Caco-2 (cell line): ENCODE results near the gene LMAN2L. TPM values are rescaled to one million over a fixed set of nuclear protein-coding genes. Genes with fewer than 3 reads are reported as not detected.

Source experiments
- BruUV-seq: library from RNA; stranded (reverse); fragments of 400-500 nt; replicated peaks from 2 replicates; lab custom pipeline; 2021; lab: Mats Ljungman, UMichigan
- CTCF ChIA-PET: fragments of 300-600 bp; sonication (Branson Sonifier 250); formaldehyde crosslinking; loops from one replicate; lab custom pipeline; 2022; ENCODE audit warnings: antibody characterized with exemption; lab: Charles Lee
- POLR2A ChIA-PET: fragments of 300-600 bp; sonication (Branson Sonifier 250); formaldehyde crosslinking; loops from one replicate; lab custom pipeline; 2022; ENCODE audit warnings: antibody characterized with exemption; lab: Charles Lee
- DNase-seq, 2 experiments: peaks; one replicate each; pipeline versions ENCODE4 v3.0.0 to v3.0.0-alpha.2; 2020 to 2022
- H3K27me3 ChIP-seq: replicated peaks from 2 replicates; pipeline ENCODE4 v1.6.0; 2011; ENCODE audit warnings: low read length; ENCODE audit not compliant: control insufficient read depth, insufficient read depth
- H3K36me3 ChIP-seq: 2 replicates; pipeline ENCODE4 v1.5.1; 2011; ENCODE audit warnings: low read length; ENCODE audit not compliant: control insufficient read depth, insufficient read depth
- H3K4me1 ChIP-seq: fragments of 250-450 bp; sonication (Bioruptor Pico); 2 replicates; pipeline ENCODE4 v1.5.1; 2020; ENCODE audit warnings: mild to moderate bottlenecking
- H3K4me3 ChIP-seq: 2 replicates; pipeline ENCODE4 v1.5.1; 2011; ENCODE audit warnings: low read depth, mild to moderate bottlenecking, control low read depth, low read length
- H3K9me3 ChIP-seq: fragments of 250-450 bp; sonication (Bioruptor Pico); 2 replicates; pipeline ENCODE4 v1.5.1; 2020; ENCODE audit warnings: mild to moderate bottlenecking, moderate library complexity
- H3K27ac Mint-ChIP-seq: one replicate; pipeline ENCODE4 v1.8.0; 2022; ENCODE audit warnings: mixed read lengths; ENCODE audit not compliant: unreplicated experiment
- H3K27me3 Mint-ChIP-seq: one replicate; pipeline ENCODE4 v1.8.0; 2022; ENCODE audit warnings: mixed read lengths; ENCODE audit not compliant: insufficient read depth, unreplicated experiment
- H3K36me3 Mint-ChIP-seq: one replicate; pipeline ENCODE4 v1.8.0; 2022; ENCODE audit warnings: mild to moderate bottlenecking, mixed read lengths; ENCODE audit not compliant: insufficient read depth, unreplicated experiment
- H3K4me1 Mint-ChIP-seq: one replicate; pipeline ENCODE4 v1.8.0; 2022; ENCODE audit warnings: low read depth, mixed read lengths; ENCODE audit not compliant: unreplicated experiment
- H3K4me3 Mint-ChIP-seq: one replicate; pipeline ENCODE4 v1.8.0; 2022; ENCODE audit warnings: mild to moderate bottlenecking, moderate library complexity, mixed read lengths; ENCODE audit not compliant: unreplicated experiment
- H3K9me3 Mint-ChIP-seq: one replicate; pipeline ENCODE4 v1.8.0; 2022; ENCODE audit warnings: mixed read lengths; ENCODE audit not compliant: unreplicated experiment
- CTCF ChIP-seq, 2 experiments: fragments of 200-600 bp in 1 of 2; IDR thresholded peaks; 1 replicate in 1 of 2; 2 replicates in 1 of 2; pipeline versions ENCODE4 v1.5.1 to v1.8.0; 2011 to 2022; ENCODE audit warnings: antibody characterized with exemption in 1 of 2, control low read depth in 1 of 2, inconsistent platforms in 1 of 2, low read depth in 1 of 2, low read length in 1 of 2, mild to moderate bottlenecking in 1 of 2, moderate library complexity in 1 of 2; ENCODE audit not compliant: insufficient read depth in 1 of 2, severe bottlenecking in 1 of 2, unreplicated experiment in 1 of 2
- intact Hi-C: fragments of 100-400 bp; cut with micrococcal nuclease; formaldehyde crosslinking; loops from one replicate; pipeline ENCODE4 v1.10.0; 2022; ENCODE audit not compliant: unreplicated experiment
- total RNA-seq: library from RNA; stranded (reverse); gene quantifications from 2 replicates; pipeline ENCODE4 v1.2.3, GENCODE V29; 2022

Gene LMAN2L
- total RNA-seq, 1 experiment from 2014 or later: 27.4 TPM

DNA sequence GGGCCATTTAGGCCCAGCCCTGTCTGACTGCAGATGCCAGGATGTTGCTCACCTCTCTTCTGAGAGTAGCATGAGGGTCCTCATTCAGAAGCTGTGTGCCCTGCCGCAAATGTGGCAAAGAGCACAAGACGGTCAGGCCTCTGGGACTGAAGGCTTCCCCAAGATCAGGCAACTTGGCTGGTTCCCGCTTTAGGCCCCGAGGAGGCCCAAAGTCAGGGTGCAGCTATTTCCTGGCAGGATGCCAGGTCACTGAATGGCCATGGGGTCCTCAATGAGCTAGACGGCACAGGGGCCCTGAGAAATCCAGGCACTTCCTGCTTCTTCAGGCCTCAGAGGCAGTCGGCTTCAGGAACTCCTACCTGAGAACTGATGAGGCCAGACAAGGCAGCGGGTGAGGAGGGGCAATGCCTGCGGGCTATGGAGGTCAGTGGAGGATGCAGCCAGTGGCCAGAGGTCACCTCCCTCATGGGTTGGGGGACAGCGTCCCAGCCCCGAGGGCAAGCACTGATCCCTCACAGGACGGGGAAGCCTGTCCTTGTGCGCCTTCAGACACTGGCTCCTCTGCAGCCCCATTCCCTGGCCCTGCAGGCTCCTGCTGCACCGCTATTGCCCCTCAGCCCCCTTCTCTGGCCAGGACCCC lies 44.9 kb downstream of the LMAN2L start:
- no peaks in the 10 kb centered on the region for H3K27me3 Mint-ChIP-seq
- no peak for TF ChIP-seq CTCF (IDR thresholded peaks at IDR 0.05; ENCODE audit: insufficient read depth in 1 of 2, low read depth in 1 of 2, low read length in 1 of 2, severe bottlenecking in 1 of 2, unreplicated experiment in 1 of 2)
- H3K36me3 Mint-ChIP-seq: no peaks in the 10 kb centered on the region
- Histone ChIP-seq H3K4me1 (no peaks in the 10 kb centered on the region), H3K27me3 (no peaks in the 10 kb centered on the region), H3K4me3 (no peak overlapping the region), H3K36me3 (no peaks in the 10 kb centered on the region), H3K9me3 (no peaks in the 10 kb centered on the region)
- ChIA-PET POLR2A (no interaction called here), CTCF (no interaction called here)
- H3K4me3 Mint-ChIP-seq: no peak overlapping the region
- no peak for DNase-seq
- intact Hi-C loops: no loop called here
- no peaks in the 10 kb centered on the region for H3K4me1 Mint-ChIP-seq
- BruUV-seq: no TSS peak
- H3K27ac Mint-ChIP-seq: no peak overlapping the region
- no peaks in the 10 kb centered on the region for H3K9me3 Mint-ChIP-seq

DNA sequence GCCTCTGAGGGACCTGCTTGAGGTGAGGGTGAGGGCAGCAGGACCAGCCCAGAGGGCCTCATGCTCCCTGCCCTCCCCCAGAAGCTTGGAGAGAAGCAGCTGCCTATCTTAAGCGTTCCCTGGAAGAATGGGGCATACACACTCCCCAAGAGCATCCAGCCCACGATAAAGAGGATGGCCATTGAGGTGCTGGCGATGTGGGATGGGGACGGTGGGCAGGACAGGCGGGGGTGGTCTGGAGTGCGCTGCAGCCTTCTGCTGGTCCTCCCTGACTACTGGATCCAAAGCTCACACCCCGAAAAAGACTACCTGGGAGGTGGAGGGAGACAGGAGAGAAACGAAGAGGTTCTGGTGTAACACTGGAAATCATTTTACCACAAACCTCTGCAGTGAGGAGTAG lies 45.6 kb downstream of the LMAN2L start:
- H3K9me3 Mint-ChIP-seq: no peaks in the 10 kb centered on the region
- Histone ChIP-seq H3K9me3 (no peaks in the 10 kb centered on the region), H3K4me3 (no peak overlapping the region), H3K4me1 (no peaks in the 10 kb centered on the region), H3K27me3 (no peaks in the 10 kb centered on the region), H3K36me3 (no peaks in the 10 kb centered on the region)
- H3K4me3 Mint-ChIP-seq: no peak overlapping the region
- BruUV-seq: no TSS peak
- ChIA-PET POLR2A (no interaction called here), CTCF (no interaction called here)
- DNase-seq: no peak
- no peaks in the 10 kb centered on the region for H3K4me1 Mint-ChIP-seq
- TF ChIP-seq CTCF (IDR thresholded peaks at IDR 0.05; ENCODE audit: insufficient read depth in 1 of 2, low read depth in 1 of 2, low read length in 1 of 2, severe bottlenecking in 1 of 2, unreplicated experiment in 1 of 2): no peak
- no peaks in the 10 kb centered on the region for H3K36me3 Mint-ChIP-seq
- H3K27me3 Mint-ChIP-seq: no peaks in the 10 kb centered on the region
- intact Hi-C loops: no loop called here
- H3K27ac Mint-ChIP-seq: no peak overlapping the region

DNA sequence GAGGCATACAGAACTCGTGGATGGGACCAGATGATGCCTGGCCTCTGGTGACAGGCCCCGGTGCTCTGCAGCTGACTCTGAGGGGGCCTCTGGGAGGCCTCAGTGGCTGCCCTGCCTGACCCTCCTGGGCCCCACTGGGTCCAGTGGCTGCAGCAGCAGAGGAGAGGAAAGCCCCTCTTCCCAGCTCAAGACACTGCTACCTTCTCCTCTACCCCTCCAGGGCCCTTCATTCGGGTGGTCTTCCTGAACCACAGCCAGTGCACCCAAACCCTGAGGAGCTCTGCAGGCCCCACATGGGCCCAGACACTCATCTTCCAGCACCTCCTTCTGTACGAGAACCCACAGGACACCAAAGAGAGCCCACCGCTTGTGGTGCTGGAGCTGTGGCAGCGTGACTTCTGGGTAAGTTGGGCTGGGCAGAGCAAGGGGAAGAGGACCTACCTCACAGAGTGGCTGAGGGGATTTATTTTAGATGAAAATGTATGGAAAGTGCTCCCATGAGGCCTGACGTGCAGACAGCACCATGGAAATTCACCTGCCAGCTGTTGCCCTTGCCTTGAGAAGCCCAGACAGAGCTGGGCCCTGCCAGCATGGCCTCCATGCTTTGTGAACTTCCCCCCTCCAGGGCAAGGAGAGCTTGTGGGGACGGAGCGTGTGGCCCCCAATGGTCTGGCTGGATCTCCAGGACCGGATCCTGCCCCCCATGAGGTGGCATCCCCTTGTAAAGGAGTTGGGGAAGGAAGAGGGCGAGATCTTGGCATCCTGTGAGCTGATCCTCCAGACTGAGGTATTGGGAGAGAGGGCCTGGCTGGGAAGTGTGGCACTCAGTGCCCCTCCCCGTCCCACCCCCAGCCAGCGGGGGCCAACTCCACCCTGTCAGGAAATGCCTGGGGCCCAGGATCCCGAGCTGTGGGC lies 46.3 kb downstream of the LMAN2L start:
- Histone ChIP-seq H3K4me1 (no peaks in the 10 kb centered on the region), H3K4me3 (no peak overlapping the region), H3K36me3 (no peaks in the 10 kb centered on the region), H3K27me3 (no peaks in the 10 kb centered on the region), H3K9me3 (no peaks in the 10 kb centered on the region)
- CTCF ChIA-PET: no interaction called here
- H3K36me3 Mint-ChIP-seq: no peaks in the 10 kb centered on the region
- H3K4me3 Mint-ChIP-seq: no peak overlapping the region
- no peaks in the 10 kb centered on the region for H3K9me3 Mint-ChIP-seq
- BruUV-seq: no TSS peak
- no peak for TF ChIP-seq CTCF (IDR thresholded peaks at IDR 0.05; ENCODE audit: insufficient read depth in 1 of 2, low read depth in 1 of 2, low read length in 1 of 2, severe bottlenecking in 1 of 2, unreplicated experiment in 1 of 2)
- H3K27me3 Mint-ChIP-seq: no peaks in the 10 kb centered on the region
- POLR2A ChIA-PET: no interaction called here
- H3K4me1 Mint-ChIP-seq: no peaks in the 10 kb centered on the region
- no peak for DNase-seq
- intact Hi-C loops: no loop called here
- H3K27ac Mint-ChIP-seq: no peak overlapping the region
